OCI-LY7 (cell line): ENCODE results near the gene SLC6A18.

Experiments used
- EZH2phosphoT487 ChIP-seq: fragments of 200-600 bp; sonication (generic); IDR thresholded peaks from 2 replicates; pipeline ENCODE4 v1.6.1; 2018; ENCODE audit warnings: low read depth, borderline replicate concordance, mild to moderate bottlenecking, mixed run types, antibody characterized with exemption, low read length, moderate library complexity, mixed read lengths
- TF ChIP-seq, protein P1 (sequence below): fragments of 200-600 bp; sonication (generic); conservative IDR thresholded peaks from 2 replicates; pipeline ENCODE4 v1.5.1; 2014; ENCODE audit warnings: mild to moderate bottlenecking, antibody characterized with exemption, low read length, moderate library complexity, mixed read lengths

DNA sequence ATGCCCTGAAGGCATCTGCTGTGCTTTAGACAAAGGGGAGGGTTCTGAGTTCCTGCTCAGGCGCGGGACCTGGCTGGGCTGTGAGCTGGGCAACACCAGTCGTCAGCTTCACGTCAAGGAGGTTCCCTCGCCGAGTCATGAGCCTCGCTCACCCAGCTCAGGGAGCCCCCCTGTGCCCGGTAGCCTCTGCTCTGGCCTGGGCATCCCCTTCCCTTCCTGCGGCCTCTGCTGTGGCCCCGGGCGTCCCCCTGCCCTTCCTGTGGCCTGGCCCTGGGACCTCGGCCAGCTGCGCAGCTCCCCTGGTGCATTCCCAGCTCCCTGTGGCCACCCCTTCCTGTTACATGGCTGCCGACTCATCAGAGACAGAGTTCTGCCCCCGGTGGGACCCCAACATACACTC lies 39.8 kb downstream of the SLC6A18 start:
- TF ChIP-seq, protein P1, sequence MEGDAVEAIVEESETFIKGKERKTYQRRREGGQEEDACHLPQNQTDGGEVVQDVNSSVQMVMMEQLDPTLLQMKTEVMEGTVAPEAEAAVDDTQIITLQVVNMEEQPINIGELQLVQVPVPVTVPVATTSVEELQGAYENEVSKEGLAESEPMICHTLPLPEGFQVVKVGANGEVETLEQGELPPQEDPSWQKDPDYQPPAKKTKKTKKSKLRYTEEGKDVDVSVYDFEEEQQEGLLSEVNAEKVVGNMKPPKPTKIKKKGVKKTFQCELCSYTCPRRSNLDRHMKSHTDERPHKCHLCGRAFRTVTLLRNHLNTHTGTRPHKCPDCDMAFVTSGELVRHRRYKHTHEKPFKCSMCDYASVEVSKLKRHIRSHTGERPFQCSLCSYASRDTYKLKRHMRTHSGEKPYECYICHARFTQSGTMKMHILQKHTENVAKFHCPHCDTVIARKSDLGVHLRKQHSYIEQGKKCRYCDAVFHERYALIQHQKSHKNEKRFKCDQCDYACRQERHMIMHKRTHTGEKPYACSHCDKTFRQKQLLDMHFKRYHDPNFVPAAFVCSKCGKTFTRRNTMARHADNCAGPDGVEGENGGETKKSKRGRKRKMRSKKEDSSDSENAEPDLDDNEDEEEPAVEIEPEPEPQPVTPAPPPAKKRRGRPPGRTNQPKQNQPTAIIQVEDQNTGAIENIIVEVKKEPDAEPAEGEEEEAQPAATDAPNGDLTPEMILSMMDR = no peak
- TF ChIP-seq EZH2phosphoT487 = no peak
